GM18502 (cell line): ENCODE data around the gene NKD1.

Source experiments
- ATAC-seq: cut with Tn5 transposase; IDR thresholded peaks from one replicate; pipeline ENCODE4 v1.9.1; 2021; ENCODE audit warnings: mild to moderate bottlenecking; ENCODE audit not compliant: unreplicated experiment, poor library complexity

Gene NKD1

DNA sequence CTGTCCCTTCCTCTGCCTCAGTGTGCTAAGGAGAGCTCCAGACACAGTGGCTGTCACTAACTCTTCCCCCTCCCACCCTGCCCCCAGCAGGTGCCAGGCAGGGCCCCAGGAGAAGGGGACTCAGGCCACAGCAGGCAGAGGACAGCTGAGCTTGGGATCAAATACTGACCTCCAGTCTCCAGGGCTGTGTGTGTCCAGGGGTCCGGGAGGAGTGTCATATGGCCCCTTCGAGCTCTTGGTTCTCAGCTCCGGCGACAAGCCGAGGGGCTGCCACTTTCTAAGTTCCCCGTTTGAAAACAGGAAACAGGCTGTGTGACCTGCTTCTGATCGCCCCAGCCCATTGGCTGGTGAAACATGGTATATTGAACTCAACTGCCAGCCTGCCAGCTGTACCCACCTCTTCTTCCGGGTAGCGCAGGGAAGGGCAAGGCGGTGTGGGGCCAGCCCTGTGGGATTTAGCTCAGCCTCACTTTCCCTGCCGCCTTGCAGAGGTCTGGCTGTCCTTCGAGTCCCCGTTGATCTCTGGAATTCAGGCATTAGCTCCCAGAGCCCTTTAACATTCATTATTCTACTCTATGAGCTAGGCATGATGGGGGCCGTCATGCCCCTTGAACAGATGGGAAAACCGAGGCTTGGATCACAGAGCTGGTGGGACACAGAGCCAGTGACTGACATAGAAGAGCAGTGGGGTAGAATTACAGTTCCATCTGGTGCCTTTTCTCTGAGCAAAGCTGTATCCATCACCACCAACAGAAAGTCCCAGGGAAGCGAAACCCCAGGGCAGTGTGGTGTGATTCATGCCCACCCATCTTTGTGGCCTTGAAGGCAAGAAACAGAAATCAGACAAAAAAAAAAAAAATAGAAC is 133.1 kb downstream of the NKD1 start, which contains the start of gene SNX20:
TSS of gene SNX20 (minus strand) at position 292 of the 865 bp plus-strand sequence. CDS start 3,786 bp downstream, outside the sequence.
- peak; percentile 51 for ATAC-seq

- peak; percentile 70 for ATAC-seq
Observed at GRCh38 chr16:50683689-50684374, 135.6 kb downstream of the NKD1 start.

DNA sequence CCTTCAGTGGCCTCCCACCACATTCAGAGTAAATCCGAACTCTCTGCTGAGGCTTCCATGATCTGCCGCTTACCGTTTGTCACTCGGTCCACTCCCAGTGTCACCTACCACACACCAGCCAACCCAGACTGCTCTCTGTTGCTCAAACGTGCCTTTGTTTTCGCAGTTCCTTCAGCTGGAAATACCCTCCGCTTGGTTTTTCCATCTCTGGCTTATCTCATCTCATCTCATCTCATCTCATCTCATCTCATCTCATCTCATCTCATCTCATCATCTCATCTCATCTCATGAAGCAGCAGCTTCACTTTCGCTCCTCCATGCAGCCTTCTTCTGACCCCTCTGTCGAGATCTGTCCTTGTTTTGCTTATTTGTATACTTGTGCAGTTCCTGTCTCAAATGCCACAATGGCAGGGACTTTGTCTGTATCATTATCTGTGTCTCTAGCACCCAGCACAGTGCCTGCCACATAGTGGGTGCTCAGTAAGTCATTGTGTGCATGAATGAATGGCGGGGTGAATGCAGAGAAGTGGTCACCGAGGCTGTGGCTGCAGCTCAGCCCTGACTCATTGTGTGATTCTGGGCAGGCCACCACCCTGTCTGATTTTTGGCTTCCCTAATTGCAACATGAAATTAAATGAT is 136.7 kb downstream of the NKD1 start:
- no peak for ATAC-seq

GRCh38 chr16:50685462-50686063 is 137.4 kb downstream of the NKD1 start:
- ATAC-seq = no peak

DNA sequence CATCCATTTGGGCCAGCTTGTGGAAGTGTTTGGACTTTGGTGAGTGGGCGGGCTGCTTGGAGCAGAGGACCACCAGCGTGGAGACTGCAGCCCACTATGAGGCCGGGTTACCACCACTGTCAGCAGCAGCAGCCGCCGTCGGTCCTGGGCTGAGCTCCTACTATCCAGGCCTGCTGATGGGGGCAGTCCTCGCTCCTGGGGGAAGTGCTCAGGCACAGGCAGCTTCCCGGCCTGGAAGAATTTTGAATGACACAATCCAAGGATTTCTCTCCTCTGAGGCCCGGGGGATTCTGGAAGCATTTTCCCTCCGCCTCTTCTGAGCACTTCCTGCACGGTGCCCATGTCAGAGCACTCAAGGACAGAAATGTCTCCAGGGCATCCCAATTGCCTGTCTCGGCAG is 139.9 kb downstream of the NKD1 start:
- ATAC-seq = no peak

DNA sequence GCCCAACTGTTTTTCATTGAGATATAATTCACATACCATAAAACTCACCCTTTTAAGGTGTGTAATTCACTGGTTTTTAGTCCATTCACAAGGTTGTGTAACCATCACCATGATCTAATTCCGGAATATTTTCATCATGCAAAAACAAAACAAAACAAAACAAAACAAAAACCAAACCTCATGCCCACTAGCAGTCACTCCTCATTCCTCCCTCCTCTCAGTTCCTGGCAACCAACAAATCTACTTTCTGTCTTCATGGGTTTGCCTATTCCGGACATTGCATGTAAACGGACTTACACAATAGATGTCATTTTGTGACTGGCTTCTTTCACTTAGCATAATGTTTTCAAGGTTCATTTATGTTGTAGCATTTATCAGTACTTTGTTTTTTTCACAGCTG is 140.7 kb downstream of the NKD1 start:
- no peak for ATAC-seq

DNA sequence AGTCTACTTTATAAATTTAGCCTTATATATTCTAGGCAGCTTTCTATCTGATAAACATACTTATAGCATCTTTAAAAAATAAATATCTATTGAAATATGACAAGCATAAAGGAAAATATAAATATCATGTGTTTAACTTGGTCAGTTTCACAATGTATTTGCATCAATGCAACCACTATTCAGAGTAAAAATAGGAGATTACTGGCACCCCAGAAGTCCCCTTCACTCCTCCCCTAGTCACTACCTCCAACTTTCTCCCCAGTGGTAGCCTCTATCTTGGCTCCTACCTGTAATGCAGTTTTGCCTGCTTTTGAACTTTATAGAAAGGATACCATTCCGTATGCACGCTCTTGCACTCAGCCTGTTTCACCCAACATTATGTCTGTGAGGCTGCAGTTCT is 142.0 kb downstream of the NKD1 start:
- no peak for ATAC-seq

GRCh38 chr16:50692644-50692998 is 144.4 kb downstream of the NKD1 start:
- no peak for ATAC-seq

GRCh38 chr16:50692999-50693781 is 145.0 kb downstream of the NKD1 start, which contains the start of gene NOD2:
Gene NOD2, plus strand, starts transcription at chr16:50693606. Its CDS starts 5,890 bp downstream, at chr16:50699496.
- no peak for ATAC-seq

DNA sequence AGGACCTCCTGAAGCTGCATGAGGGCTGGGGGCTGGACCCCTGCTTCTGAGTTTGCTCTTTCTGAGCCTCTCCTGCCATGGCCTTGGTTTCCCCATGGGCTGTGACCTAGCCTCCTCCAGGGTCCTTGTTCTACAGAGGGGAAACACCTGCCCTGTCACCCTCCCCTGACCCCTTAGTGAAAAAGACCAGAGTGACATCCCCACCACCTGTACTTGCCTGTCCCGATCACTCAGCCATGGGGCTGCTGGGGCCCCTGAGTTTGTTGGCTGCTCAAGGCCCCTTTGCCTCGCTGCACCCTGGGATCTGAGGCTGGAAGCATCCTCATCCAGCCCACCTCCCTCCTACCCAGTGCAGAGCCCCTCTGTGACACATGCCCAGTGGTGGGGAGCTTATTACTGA is 146.0 kb downstream of the NKD1 start:
- no peak for ATAC-seq

DNA sequence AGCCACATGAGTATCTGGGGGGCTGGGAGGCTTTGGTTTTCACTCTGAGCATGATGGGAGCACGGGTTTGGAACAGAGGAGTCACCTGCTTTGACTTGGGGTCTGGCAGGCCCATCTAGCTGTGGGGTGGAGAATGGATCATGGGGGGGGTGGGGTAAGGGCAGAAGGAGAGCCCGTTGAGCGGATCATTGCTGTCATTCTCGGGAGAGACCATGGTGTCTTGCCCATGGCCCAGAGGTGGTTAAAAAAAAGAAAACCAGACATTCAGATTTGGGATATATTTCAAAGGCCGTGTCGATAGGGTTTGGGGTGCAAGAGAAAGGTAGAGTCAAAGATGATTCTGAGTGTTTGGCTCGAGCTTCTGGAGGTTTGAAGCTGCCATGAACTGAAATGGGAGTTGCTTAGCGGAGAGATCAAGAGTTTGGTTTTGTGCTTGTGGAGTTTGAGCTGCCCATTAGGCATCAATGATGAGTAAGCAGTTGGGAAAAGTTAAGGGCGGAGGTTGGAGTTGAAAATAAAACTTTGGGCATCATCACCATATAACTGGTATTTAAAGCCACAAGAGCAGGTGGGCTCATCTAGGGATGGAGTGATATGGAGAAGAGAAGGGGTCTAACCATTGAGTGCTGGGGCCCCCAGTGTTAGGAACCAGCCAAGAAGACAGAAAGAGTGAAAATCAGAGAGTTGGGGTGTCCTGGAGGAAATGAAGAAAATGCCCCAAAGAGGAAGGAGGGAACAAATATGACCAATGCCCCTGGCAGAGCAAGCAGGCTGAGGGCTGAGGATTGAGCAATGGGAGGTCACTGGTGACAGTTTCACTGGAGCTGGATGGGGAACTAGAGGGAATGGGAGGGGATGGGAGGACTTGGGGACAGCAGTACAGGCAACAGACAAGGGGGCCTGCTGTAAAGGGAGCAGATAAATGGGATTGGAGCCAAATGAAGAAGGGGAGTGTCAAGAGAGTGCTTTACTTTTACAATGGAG is 147.1 kb downstream of the NKD1 start:
- no peak for ATAC-seq

- no peak for ATAC-seq
Observed at GRCh38 chr16:50696126-50696525, 147.9 kb downstream of the NKD1 start.

- peak; percentile 51 for ATAC-seq
Observed at GRCh38 chr16:50696575-50697420, 148.6 kb downstream of the NKD1 start.

DNA sequence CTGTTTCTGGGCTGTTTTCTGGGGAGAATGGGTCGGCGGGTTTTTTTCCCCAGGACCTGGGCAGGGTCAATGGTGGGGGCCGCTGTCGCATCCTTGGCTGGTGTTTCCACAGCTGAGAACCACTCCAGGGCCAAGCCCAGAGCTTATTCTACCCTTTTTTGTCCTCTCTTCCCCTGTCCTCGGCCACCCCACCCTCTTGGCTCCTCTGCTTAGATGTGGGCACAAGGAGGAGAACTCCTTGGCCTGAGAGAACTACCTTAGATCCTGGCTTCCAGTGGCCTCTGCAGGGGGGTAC is 149.2 kb downstream of the NKD1 start:
- no peak for ATAC-seq

GRCh38 chr16:50697881-50698767 is 149.9 kb downstream of the NKD1 start:
- peak; percentile 43 for ATAC-seq
